ENCODE measurements around the gene CARNS1. TPM values are rescaled to one million over a fixed set of nuclear protein-coding genes. Genes with fewer than 3 reads are reported as not detected.
A peak's percentile ranks its signal among the peaks of the same experiment; 100 is the strongest.

CARNS1 gene, protein sequence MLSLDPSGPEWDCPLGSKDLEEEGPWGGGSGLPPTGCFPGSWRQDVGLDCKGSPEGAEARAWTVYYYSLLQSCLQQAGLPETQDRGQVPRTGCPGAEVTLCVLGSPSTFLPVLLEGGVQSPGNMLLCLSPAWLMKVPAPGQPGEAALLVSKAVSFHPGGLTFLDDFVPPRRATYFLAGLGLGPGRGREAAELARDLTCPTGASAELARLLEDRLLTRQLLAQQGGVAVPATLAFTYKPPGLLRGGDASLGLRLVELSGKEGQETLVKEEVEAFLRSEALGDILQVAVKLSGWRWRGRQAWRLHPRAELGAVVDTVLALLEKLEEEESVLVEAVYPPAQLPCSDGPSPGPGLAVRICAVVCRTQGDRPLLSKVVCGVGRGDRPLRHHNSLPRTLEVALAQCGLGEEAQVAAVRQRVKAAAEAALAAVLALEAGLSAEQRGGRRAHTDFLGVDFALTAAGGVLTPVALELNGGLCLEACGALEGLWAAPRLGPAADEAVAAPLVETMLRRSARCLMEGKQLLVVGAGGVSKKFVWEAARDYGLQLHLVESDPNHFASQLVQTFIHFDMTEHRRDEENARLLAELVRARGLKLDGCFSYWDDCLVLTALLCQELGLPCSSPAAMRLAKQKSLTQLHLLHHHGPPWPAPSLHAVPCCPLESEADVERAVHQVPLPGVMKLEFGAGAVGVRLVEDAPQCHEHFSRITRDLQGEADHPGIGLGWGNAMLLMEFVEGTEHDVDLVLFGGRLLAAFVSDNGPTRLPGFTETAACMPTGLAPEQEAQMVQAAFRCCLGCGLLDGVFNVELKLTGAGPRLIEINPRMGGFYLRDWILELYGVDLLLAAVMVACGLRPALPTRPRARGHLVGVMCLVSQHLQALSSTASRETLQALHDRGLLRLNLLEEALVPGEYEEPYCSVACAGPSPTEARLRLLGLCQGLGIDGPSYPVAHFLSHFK
- total RNA-seq = 0.28 TPM

DNA sequence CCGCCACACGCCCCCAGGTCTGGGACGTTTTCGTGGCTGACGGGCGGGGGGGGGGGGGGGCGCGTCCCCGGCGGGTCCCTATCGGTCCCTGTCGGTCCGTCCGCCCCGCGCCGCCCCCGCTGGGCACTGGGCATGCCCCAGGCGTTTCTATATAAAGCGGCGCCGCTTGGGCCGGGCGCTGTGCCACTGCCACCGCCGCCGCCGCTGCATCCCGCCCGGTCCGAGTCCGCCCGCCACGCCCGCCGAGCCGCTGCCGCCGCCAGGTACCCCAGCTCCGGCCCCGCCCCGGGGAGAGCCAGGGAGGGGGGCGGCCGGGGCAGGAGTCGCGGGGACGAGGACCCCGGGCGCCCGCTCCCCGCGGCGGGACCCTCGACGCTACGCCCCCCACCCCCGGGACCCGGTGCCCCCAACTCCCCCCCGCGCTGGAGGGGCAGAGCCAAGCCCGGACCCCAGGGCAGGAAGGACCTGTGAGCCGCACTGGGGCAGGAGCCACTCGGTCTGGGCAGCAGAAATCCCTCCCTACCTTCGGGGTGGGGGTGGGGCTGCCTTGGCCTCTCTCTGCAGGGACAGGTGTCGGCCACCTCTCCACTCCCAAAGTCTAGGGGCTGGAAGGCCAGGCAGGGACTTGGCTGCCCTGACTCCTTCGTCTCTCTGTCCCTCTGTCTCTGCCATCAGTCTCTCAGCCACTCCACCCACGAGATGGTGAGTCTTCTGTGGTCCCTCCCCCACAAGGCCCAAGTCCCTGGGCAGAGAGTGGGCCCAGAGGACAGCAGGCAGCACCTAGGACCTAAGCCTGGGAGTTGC lies at the start of gene CARNS1:
TSS of gene CARNS1 (plus strand) at position 178 of the 804 bp plus-strand sequence. CDS start at position 700, 522 bp downstream.
- no peak for DNase-seq (ENCODE audit: low spot score)
- no peak for ATAC-seq

DNA sequence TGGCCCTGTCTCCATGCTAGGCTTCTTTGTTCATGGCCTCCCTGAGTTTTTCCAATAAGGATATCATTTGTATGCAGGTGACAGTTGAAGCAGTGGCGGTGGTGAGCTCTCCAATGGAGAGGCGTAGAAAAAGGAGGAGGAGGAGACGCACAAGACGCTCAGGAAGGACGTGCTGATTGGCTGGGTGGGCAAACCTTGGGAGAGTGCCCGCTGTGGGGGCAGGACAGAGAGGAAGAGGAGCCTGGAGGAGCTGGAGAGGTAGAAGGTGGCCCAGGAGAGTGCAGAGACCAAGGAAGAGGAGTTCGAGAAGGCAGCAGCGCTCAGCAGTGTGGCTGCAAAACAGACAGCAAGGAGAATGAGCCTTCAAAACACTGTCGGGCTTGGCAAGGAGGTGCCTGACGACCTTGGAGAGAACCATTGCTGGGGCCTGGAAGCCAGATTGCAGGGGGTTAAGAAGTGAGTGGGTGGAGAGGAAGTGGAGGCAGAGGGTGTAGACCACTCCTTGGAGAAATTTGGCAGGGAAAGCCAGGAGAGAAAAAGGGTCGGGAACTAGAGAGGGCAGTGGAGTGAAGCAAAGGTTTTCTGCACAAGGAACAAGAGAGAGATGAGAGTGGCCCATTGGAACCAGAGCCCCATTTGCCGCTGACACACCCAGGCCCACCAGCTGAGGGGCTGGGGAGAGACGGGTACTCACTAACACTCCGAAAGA lies 49.6 kb upstream of the CARNS1 start:
- ATAC-seq (no peak), DNase-seq (ENCODE audit: low spot score) (no peak)

DNA sequence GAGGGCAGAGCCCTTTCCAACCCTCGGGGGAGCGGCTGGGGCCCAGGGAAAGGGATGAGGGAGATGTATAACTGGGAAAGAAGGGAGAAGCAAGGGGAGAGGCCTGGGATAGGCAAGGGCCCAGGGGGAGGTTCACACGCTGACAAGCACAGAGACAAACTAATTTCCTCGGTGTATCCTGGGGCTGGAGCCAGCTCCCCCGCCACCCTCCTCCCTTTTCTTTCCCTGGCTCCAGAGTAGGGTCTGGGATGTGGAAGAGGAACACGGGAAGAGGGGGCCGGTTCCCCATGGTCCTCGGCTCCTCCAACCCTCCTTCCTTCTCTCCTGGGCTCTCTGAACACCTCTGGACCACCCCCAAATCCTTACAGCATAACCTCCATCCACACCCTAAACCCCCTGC lies 48.9 kb upstream of the CARNS1 start:
- no peak for ATAC-seq
- no peak for DNase-seq (ENCODE audit: low spot score)

DNA sequence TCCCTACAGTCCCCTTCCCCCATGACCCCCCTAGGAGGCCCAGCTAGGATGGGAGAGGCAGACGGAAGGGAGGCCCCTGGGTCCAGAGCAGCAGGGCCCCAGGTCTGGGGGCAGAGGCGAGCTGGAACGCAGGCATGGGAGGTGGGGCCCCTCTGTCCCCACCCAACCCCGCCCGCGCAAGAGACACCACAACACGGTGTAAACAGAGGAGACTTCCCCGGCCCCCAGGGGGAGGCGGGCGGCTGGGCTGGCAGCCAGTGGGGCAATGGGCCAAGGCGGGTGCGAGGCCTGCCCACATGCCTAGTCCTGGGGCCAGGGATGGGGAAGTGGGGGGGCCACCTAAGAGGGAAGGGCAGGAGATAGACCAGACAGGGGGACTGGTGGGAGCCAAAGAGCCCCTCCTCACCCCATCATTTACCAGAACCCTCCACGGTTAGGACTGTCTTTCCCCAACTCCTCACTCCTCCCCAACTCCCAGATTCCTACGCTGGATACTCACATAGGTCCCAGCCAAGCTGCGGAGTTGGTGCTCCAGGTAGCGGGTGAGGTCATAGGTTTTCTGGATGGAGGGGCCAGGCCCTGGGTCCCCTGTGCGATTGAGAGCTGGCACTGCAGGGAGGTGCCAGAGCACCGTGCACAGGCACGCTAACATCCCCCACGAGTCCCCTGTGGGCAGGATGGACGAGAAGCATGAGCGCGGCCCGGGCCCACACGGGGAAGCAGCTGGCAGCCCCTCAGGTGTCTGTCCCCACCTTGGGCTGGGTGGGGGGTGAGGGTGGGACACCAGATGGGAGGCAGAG lies 48.3 kb upstream of the CARNS1 start:
- DNase-seq (ENCODE audit: low spot score) (no peak), ATAC-seq (no peak)

DNA sequence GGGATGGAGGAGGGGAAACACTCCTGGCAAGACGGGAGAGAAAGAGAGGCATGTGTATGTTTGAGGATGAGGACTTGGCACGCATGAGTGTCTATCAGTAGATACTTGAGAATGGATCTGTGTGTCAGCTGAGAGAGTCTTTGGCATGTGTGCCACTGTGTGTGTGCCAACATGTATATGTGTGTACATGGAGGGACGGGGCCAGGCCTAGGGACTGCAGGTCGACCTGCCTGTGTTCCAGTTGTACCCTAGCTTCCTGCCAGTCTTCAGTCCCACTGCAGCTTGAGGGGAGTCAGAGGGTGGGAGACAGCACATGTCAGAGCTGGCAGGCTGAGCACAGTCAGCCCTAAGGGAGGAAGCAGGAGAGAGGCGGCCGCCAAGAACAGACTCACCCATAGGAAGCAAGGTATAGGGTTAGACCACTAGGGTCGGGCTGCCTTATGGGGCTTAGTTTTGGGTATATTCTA lies 47.7 kb upstream of the CARNS1 start:
- ATAC-seq = no peak
- DNase-seq (ENCODE audit: low spot score) = no peak

DNA sequence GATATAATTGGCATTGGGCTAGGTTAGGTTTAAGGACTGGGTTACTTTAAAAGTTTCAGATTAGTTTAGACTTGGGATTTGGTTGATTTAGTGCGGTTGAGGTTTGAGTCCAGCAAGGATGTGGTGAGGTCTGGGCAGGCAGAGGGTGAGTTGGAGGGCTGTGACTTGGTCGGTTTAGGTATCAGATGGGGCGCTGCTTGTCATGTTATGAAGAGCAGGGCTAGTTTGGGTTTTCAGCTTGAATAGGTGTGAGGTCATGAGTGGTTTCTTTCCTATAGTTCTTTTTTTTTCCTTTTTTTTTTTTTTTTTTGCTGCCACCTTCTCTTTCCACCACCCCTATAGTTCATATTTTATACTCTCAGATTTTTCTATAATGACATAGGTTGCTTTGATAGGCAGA lies 46.9 kb upstream of the CARNS1 start:
- ATAC-seq = no peak

DNA sequence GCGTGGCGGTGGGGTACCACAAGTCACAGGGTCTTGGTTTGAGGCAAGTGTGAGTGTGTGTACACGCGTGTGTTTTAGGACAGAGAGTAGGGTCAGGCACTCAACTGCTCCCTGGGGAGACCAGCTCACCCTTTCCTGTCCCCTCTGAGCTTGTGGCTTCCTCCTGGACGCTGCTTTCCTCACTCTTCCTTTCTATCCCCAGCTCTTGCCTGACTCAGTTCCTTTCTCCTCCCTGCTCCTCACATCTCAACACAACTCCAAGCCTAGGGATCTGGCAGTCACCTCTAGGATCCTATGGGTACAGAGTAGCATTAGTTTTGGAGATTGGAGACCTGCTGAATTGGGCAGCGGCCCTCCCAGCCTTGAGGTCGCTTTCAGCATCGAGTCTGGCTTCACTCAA lies 46.2 kb upstream of the CARNS1 start:
- no peak for DNase-seq (ENCODE audit: low spot score)
- no peak for ATAC-seq

More for the DNA sequence above, 46.9 kb upstream of the CARNS1 start:
- no peak for DNase-seq (ENCODE audit: low spot score)

DNA sequence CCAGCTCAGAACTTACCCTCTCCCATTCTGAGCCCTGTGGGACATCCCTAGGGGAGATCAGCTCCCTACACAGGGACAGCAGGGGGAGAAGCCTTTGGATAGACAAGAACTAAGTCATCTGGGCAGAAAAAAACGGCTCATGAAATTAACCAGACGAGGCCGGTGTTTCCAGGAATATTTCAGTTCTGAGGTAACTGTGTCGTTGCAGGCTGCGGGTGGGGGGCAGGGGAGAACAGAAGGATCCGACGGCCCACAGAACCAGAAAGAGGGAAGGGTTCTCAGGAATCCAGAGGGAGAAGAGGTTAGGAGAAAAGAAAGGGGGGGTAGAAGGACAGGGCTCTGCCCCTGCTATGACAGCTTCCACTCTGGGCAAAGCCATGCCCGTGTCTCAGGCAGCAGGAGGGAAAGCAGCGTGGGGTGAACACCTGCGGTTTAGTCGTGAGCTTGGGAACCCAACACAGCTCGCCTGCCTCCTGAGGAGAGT lies 45.6 kb upstream of the CARNS1 start:
- no peak for DNase-seq (ENCODE audit: low spot score)
- no peak for ATAC-seq

DNA sequence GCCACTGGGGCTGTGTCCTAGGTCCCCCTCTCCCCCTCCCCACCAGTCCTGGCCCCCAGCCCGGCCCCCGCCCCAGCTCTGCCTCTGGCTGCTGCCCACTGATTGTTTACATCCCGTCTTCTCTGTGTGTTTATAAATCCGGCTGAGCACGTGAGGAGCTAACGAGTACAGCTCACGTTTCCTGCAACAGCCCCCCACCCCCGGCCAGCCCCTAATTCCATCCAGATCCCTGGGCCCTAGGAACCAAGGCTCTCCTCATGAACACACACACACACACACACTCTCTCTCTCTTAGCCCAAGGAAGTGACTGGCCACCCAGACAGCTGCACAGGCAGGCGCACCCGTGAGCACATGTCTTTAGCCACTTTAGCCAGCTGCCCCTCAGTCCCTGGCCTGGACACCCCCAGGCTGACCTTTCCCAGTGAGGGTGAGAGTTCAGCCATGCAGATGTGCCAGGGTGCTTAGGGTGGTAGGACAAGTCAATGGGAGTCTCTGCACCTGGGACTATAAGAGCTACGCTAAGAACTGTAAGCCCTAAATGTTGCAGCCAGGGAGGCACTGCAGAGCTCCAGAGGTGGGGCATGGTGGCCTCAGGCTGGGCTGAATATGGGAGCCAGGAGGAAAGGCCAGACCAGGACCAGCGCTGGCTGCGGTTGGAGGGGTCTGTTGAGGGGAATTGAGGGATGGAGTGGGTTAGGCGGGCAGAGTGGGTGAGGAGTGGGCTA lies 45.0 kb upstream of the CARNS1 start:
- DNase-seq (ENCODE audit: low spot score) (no peak), ATAC-seq (no peak)

DNA sequence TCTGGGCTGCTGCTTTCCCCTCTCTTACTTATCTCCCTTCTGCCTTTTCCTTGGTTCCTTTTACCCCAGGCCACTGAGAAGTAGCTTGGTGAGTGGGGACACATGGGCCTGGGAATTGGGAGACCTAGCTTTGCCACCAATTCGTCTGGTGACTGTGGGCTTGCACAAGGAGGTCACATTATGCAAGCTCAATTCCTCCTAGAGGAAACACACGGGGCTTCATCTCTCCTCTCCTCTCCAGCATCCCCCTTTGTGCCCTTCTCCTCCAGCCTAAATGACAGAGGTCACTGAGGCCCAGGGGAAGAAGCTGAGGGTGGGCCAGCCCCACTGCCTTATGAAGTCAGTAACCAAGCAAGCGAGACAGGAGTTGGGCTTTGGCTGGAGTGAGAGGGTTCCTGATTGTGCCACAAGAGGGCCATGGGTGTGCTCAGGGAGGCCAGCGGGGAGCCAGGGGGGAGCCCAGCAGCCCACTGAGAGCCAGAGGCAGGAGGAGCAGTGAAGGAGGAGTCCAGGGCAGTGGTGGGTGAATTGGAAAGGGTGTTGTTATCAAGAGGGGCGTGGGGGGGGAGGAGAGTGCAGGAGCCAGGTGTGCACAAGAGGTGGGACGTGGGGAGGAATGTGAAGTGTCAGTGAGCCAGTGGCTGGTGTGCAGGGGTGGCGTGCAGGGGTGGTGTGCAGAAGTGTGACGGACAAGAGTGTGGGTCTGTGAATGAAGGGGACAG lies 44.1 kb upstream of the CARNS1 start:
- ATAC-seq (peak; percentile 47), DNase-seq (ENCODE audit: low spot score) (no peak)

DNA sequence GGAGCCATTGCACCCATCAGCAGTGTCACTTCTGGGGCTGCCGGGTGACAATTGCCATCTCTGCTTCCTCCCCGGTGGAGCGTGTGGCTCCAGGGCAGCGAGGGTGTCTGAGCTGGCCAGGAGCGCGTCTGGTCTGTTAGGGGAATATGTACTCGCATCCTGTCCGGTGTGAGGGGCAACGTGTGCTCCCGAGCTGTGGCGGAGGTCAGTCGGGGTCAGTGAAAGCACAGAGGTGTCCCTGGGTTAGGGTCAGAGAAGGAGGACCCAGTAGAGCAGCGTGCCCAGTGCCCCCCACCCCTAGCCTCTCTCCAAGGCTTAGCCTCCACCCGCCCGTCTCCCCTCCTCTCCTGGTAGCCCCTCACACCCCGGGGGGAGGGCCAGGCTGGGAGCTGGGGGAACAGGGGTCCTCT lies 43.6 kb upstream of the CARNS1 start:
- ATAC-seq (peak; percentile 12), DNase-seq (ENCODE audit: low spot score) (no peak)

DNA sequence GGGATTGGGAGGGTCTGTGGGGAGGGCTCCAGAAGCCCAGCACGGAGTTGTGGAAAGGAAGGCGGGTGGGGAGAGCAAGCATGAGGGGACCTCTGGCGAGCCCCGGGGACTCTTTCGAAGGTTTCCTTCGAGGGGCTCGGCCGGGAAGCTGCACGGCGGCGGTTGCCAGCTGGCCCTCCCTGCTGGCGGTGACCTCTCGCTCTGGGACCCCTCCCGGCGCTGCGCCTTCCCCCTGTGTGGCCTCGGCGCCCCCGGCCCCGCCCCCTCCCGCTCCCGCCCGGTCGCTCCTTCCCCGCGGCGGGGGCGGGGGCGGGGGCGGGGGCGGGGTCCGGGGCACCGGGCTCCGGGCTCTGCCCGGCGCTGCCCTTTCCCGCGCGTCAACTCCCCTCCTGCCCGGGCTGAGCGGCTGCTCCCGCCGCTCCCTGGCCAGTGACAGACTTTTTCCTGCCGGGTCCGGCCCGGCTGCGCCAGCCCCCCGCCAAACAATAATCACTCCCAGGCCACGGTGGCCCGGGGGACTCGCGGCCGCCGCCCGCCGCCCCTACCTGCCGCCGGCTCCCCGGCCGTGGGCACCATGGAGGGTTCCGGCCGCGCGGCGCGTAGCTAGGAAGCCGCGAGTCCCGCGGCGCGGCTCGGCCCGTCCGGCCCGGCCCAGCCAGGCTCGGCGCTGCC lies 43.0 kb upstream of the CARNS1 start:
- no peak for DNase-seq (ENCODE audit: low spot score)

DNA sequence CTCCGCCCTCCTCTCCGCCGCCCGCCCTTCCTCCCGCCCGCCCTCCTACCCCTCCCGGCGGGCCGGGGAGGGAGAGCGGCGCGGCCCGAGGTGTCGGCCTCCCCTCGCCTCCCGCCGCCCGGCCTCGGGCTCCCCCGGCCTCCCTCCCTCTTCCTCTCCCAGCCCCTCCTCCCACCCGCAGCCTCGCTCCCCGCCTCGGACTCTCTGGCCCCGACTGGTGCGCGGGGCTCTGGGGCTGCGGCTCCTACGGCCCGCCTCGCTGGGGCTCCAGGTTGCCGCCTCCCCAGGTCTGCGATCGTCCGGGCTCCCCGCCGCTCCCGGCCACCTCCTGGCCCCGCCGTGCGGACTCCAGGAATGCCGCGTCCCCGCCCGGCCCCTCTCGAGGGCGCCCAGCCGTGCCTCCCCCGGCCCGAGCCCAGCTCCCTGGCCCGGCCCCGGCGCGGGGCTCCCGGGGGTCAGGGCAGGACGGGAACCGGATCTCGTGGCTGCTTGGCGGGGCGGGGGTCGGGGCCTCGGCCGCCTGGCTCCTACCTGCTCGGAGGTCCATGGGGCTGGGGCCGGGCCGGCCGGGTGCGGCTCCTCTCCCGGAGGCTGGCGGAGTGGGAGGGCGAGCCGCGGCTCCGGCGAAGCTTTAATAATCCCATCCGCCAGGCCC lies 42.4 kb upstream of the CARNS1 start, which contains the start of gene CLCF1:
TSS of gene CLCF1 (minus strand) at position 606 of the 655 bp plus-strand sequence. CDS start at position 547, 59 bp downstream.
- peak; percentile 71 for DNase-seq (ENCODE audit: low spot score)

More for the DNA sequence above, 43.0 kb upstream of the CARNS1 start:
- ATAC-seq = peak; percentile 43

DNA sequence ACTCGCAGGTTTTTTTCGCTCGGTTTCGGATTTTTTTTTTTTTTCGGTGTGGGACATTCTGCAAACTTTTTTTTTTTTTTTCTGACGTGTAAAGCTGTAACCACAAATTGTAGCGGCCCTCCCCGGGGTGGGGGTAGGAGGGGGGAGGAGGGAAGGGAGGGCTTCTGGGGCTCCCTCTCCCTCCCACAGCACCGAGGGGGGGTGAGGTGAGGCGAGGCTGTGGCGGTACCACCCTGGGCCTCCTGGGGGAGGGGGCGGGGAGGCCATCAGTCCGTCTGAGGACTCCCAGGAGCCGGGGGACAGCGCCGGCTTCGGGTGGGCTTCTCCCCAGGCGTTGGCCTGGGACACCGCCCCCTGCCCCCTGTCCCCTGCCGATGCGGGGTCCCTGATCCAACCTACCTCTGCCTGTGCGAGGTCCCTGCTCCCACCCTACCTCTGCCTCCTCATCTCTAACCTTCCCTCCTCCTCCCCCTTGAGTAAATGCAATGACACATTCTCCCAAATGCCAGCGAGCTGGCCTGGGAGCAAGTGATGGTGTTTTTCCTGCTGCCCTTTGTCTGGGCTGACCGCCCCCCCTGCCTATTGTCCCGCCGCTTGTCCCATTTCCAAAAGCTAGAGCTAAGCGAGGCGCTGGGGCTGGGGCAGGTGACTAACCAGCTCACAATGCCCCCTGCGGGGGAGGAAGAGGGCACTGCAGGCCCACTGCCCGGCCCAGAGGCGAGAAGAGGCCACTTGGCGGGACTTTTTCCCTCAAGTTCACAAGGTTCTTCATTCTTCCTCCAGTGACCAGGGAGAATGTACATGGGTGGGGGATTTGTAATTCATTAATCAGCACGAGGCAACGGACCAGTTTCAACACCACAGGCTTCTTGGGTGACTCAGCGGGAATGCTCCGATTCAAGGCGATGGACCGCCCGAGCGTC lies 41.6 kb upstream of the CARNS1 start:
- ATAC-seq (peak; percentile 61), DNase-seq (ENCODE audit: low spot score) (peak; percentile 77)

More for the DNA sequence above, 42.4 kb upstream of the CARNS1 start, which contains the start of gene CLCF1:
- peak; percentile 68 for ATAC-seq

DNA sequence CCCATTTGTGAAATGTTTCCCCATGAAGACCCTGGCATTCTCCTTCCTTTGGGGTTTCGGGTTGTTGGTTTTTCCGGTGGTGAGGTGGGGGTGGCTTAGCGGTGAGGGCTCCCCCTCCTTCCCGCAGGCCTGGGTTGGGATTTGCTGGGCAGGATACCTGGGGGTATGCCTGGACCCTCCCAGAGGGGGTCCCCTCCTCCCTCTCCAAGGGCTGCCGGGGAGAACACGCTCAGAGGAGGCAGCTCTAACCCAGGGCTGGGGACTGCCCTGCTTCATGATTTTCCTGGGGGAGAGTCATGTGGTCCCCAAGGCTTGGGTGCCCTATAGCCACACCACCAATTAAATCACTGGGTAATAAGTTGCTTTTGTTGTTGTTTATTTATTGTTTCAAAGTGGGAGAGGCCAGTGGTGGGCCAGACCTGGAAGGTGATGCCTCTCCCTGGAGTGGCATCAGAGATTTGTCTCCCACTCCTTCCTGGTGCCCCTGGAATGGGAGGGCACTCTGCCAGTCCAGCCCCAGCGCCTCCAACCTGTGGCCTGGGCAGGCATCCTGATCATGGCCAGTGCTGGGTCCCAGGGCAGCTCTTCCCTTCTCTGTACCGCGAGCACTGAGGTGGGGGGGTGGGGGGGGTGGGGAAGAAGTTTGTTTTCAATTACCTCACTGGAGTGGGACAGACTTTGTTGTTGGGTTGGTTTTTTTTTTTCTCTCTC lies 40.8 kb upstream of the CARNS1 start:
- no peak for DNase-seq (ENCODE audit: low spot score)
- ATAC-seq = no peak
